C4-2B (cell line): ENCODE results near the gene AHRR.

Experiments used
- H3K27ac ChIP-seq: fragments of 450-650 bp; 2 replicates; pipeline ENCODE4 v1.5.1; 2017
- CTCF ChIP-seq: fragments of 450-650 bp; conservative IDR thresholded peaks from 2 replicates; pipeline ENCODE4 v1.5.1; 2017; ENCODE audit warnings: mild to moderate bottlenecking
- ZFX ChIP-seq: fragments of 450-650 bp; IDR thresholded peaks from 2 replicates; pipeline ENCODE4 v1.6.1; 2017

The AHRR gene

DNA sequence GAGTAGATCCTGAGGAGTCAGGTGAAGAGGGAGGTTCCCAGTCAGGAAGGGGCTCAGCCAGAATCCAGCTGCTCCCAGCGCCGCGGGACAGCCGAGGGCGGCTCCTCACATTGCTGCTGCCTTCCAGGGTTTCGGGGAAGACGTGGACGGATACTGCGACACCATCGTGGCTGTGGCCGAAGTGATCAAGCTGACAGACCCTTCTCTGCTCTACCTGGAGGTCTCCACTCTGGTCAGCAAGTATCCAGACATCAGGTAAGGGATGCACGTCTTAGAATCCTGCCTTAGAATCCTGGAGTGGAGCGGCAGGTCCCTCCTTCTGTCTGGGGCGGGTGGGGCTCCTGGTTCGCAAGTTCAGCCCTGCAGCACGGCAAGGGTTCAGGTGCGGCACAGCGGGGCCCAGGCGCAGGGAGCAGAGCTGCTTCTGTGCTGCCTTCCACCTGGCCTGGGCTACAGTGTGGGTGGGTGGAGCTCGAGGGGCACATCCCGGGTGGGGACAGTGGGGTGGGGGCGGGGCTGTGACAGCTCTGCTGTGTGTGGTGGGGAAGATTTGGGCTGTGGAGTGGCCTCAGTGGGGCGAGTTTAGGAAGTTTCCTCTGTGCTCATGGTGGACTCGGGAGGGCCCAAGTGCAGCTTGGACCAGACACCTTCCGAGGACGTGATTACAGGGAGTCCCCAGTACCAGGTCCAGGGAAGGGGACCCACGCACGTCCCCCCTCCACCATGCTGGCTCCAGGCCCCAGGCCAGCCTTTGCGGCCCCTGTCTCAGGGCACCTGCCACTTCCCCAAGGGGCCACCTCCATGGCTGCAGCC, 144.3 kb downstream of the AHRR start:
- no peak overlapping the region for H3K27ac ChIP-seq
- TF ChIP-seq CTCF (no peak), ZFX (no peak)

DNA sequence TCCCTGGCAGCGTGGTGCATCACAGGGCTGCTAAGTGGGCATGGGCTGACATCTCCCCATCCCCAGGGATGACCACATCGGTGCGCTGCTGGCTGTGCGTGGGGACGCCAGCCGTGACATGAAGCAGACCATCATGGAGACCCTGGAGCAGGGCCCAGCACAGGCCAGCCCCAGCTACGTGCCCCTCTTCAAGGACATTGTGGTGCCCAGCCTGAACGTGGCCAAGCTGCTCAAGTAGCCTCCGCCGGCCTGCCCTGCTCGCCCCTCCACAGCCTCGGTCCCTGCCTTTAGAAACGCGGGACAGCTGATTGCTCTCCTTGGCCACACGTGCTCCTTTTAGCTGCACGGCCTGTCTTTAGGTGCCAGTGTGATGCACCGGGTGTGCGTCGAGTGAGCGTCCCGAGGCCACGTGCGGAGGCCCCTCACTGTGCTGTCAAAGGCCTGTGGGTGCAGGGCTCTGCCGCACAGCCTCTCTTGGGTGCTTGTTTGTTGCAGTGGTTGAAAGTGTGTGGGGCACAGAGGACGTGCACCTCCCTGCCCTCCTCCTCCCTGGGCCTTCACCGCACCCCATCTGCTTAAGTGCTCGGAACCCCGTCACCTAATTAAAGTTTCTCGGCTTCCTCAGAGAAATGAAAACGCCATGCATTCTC, 145.3 kb downstream of the AHRR start:
- H3K27ac ChIP-seq, result no peak overlapping the region
- TF ChIP-seq CTCF (no peak), ZFX (no peak)

DNA sequence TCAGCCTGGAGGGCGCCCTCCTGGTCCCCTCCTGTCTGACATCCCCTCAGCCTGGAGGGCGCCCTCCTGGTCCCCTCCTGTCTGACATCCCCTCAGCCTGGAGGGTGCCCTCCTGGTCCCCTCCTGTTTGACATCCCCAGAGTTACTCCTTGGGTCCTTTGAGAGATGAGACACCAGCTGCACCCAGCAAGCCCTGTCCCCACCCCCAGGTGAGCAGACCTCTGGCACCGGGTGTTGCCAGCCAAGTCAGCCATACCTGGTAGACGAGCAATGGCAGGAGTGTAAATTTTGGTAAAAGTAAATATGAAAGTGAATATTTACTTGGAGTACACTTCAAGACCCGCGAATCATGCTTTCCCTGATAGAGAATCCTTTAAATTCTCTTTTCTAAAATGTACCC, 146.9 kb downstream of the AHRR start:
- H3K27ac ChIP-seq, result no peak overlapping the region
- TF ChIP-seq CTCF (no peak), ZFX (no peak)

GRCh38 chr5:469752-470483, 148.4 kb downstream of the AHRR start:
- H3K27ac ChIP-seq, result peak overlapping the region; percentile 5; the same call in 1 of the 2 replicates
- TF ChIP-seq CTCF (no peak), ZFX (no peak)

- peak overlapping the region; percentile 100 for H3K27ac ChIP-seq
- TF ChIP-seq CTCF, result no peak
These were observed 149.6 kb downstream of the AHRR start for GRCh38 chr5:470961-471749.

GRCh38 chr5:471750-472058, 150.2 kb downstream of the AHRR start:
- H3K27ac ChIP-seq, result peak overlapping the region; percentile 100
- TF ChIP-seq CTCF (no peak), ZFX (no peak)
